Activated CD8-positive, alpha-beta memory T cell treated with anti-CD3 and anti-CD28 coated beads for 24 hours (primary cell): ENCODE data around the gene RHOF.
A peak's percentile ranks its signal among the peaks of the same experiment; 100 is the strongest.

Experiments
- DNase-seq: peaks from one replicate; pipeline ENCODE4 v3.0.0-alpha.2; 2020

RHOF gene

GRCh38 chr12:121819212-121819949, 25.9 kb upstream of the RHOF start:
- no peak for DNase-seq

DNA sequence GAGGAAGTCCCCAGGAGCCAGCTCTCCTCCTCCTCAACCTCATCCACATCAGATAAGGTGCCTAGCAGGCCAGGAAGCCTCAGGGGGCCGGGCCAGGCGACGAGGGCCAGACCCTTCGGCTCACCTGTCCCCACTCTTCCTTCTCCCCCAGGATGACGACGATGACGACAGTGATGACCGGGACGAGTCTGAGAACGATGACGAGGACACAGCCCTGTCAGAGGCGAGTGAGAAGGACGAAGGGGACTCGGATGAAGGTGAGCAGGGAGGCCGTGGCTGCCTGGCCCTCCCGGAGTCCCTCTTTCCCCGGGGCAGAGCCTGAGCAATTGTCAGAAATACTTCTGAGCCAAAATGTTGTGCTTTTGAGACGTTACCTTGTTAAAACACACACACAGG, 24.2 kb upstream of the RHOF start:
- DNase-seq, result no peak

GRCh38 chr12:121816925-121817647, 23.6 kb upstream of the RHOF start:
- DNase-seq, result no peak

DNA sequence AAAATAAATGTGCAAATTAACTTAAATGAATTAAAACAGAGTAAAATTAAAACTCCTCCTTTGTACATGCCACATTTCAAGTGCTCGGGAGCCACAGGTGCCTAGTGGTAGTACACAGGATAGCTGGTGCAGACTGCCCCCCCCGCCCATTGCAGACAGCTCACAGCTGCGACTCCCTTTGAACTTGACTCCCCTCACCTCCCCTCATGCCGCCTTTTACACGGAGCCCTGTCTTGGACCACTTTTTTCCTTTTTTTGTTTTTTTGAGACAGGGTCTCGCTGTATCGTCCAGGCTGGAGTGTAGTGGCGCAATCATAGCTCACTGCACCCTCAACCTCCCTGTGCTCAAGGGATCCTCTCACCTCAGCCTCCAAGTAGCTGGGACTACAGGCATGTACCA, 21.8 kb upstream of the RHOF start:
- no peak for DNase-seq

DNA sequence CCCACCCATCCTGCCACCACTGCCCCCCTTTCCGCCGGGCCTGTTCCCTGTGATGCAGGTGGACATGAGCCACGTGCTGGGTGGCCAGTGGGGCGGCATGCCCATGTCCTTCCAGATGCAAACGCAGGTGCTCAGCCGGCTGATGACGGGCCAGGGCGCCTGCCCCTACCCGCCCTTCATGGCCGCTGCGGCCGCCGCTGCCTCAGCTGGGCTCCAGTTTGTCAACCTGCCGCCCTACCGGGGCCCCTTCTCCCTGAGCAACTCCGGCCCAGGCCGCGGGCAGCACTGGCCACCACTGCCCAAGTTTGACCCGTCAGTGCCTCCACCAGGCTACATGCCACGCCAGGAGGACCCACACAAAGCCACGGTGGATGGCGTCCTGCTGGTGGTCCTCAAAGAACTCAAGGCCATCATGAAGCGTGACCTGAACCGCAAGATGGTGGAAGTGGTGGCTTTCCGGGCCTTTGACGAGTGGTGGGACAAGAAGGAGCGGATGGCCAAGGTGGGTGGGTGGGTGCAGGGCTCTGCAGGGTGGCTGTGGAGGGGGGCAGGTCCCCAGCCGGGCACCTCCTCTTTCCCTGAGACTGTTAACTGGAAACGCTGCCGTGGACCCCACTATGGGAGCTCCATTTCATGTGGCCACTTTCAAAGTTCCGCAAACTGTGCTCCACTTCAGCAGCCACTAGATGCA, 21.1 kb upstream of the RHOF start:
- no peak for DNase-seq

DNA sequence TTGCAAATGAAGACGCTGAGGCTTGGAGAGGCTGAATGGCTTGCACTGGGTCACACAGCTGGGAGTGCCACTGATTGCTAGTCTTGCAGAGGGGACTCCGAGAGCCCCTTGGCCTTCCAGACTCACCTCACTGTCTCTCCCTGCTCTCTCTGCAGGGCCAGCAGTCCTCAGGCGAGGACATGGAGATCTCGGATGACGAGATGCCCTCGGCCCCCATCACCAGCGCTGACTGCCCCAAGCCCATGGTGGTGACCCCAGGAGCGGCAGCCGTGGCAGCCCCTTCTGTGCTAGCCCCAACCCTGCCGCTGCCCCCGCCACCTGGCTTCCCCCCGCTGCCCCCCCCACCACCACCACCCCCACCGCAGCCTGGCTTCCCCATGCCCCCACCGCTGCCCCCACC, 20.5 kb upstream of the RHOF start:
- DNase-seq, result no peak

DNA sequence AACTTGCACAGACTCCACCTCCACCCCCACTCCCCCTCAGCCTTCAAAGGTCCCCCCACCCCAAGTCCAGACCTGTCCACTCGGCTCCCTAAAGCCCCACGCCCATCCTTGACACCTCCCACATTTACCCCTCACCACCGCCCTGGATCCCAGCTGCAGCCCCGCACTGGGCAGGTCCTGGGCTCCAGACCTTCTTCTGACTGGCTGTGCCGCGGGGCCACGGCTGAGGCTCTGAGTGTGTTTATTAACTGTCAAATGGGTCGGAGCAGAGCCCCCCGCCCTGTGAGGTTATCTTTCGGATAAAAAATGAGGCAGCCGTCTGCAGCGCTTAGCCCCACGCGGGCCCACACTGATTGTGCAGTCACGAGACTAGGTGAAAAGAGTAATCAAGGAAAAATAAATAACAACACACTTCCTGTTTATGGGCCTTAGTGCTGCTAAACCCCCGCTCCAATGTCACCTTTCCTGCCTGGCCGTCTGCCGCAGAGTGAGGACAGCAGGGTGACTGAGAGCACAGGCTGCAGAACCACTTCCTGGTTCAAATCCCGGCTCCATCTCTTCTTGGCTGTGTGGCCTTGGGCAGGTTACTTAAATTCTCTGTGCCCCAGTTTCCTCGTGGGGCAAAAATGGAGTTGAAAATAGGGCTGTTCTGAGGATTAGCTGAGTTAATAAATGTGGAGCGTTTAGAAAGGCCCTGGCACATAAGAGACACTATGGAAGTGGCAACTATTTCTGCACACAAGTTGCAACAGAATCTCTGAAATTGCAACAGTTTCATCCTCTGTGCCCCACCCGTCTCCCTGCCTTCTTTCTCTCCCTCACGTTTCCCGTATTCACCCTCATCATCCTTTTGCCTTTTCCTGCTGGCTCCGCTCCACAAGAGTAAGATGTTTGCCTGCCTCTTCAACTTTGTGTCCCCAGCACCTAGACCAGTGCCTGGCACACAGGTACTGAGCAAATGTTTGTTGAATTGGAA, 19.7 kb upstream of the RHOF start:
- DNase-seq, result no peak

GRCh38 chr12:121812320-121812871, 18.9 kb upstream of the RHOF start:
- DNase-seq, result no peak

DNA sequence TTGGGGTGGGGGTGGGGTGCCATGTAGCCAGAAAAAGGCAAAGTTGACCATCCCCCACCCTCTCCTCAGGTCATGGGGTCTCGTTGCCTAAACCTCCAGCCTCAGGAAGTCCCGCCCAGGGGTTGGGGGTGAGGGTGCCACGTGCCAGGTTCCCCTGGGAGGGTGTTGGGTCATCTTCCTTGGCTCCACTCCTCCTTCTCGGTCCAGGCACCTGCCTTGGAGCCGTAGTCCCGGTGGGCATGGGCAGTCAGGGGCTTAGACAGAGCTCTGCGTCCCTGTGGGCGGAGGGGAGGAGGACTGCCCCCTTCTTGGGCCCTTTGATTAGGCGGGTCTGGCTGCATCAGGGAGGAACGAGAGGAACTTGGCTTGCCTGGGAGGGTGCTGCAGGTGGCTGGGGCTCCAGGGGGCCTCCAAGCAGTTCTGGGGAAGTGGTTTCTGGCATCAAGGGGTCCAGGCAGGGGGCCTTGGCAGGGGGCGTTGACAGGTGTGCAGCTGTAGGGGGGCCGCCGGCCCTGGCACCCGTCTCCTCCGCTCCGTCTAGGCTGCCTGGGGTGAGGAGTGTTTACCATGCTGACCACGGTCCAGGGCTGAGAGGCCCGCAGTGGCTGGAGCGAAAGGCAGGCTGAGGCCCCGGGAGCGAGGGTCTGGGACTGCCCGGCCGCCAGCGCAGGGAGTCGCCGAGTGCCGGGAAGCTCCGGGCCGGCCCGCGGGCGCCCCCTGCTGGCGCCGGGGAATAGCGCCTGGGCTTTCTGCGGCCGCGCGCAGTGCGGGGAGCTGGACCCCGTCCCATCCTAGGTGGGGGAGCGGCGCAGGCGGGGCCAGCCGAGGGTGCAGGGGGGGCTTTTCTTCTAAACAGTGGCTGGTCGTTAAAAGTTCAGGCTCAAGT, 18.2 kb upstream of the RHOF start:
- peak; percentile 92 for DNase-seq

- no peak for DNase-seq
Observed at GRCh38 chr12:121810833-121811433, 17.4 kb upstream of the RHOF start.

DNA sequence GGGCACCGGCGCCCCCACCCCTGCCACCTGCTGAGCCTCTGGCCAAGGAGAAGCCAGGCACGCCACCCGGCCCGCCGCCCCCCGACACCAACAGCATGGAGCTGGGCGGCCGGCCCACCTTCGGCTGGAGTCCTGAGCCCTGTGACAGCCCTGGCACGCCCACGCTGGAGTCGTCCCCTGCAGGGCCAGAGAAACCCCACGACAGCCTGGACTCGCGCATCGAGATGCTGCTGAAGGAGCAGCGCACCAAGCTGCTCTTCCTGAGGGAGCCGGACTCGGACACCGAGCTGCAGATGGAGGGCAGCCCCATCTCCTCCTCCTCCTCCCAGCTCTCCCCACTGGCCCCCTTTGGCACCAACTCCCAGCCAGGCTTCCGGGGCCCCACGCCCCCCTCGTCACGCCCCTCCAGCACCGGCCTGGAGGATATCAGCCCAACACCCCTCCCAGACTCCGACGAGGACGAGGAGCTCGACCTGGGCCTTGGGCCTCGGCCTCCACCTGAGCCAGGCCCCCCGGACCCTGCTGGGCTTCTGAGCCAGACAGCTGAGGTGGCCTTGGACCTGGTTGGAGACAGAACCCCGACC, 16.8 kb upstream of the RHOF start:
- no peak for DNase-seq

- DNase-seq, result no peak
Observed at GRCh38 chr12:121809712-121810116, 16.2 kb upstream of the RHOF start.

GRCh38 chr12:121808623-121809022, 15.1 kb upstream of the RHOF start:
- no peak for DNase-seq

- no peak for DNase-seq
Observed at GRCh38 chr12:121807642-121808347, 14.3 kb upstream of the RHOF start.

DNA sequence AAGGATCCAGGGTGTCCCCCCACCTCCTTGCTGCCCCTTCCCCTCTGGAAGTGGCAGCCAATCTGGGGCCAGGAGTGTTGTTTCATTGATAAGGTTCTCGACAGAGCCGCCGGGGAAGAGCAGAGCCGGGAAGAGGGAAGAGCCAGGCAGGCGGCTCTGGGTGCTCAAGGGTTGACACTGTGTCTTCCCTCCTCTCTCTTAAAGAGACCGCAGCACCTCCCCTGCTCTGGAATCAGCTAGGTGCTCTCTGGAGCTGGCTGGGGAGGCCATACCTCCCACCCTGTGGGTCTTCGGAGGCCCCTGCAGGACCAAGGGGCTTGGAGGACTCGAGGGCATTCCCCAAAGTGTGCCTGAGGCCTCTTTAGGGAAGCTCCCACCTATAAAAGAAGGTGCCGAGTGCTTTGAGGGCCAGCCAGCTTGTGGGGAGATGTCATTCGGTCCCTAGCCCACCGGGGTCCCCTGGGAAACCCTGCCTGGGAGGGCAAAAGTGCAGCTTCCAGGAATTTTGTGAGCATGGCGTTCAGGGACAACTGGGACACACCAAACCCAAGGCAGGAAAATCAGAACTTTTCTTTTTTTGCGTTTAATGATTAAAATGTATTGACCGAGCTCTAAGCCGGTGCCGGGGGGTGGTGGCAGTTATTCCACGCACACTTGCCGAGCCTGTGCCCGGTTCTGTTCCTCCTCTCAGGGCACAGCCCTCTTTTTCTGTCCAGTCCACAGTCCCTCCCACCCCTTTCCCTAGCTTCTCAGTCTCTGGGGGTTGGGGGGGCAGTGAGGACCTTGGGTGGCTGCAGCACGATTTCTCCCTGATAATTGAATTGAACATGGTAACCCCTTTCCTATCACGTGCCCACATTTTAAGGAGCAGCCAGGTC, 13.3 kb upstream of the RHOF start:
- no peak for DNase-seq

DNA sequence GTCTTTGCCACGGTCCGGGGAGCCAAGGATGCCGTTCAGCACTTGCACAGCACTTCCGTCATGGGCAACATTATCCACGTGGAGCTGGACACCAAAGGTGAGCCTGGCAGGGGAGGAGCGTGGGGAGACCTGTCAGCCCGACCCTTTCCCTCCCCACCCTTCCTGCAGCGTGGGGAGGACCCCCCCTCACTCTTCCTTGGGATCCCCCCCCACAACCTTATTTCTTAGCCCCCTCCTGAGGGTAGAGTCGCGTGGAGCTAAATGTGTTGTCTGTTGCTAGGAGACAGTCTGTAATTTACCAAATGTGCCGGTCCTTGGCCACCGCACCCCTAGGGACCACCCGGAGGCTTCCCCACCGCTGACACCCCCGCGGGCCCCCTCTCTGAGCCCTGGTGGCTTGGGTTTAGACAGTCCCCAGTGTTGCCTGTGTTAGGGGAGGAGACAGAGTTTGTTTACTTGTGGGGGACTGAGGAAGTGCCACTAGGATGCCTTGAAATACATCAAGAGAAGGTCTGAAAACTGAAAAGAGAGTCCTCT, 12.6 kb upstream of the RHOF start:
- peak; percentile 66 for DNase-seq

- DNase-seq, result peak; percentile 73
Observed at GRCh38 chr12:121805171-121806008, 11.9 kb upstream of the RHOF start.
